ENCODE data around the gene GFOD2.

Gene GFOD2

DNA sequence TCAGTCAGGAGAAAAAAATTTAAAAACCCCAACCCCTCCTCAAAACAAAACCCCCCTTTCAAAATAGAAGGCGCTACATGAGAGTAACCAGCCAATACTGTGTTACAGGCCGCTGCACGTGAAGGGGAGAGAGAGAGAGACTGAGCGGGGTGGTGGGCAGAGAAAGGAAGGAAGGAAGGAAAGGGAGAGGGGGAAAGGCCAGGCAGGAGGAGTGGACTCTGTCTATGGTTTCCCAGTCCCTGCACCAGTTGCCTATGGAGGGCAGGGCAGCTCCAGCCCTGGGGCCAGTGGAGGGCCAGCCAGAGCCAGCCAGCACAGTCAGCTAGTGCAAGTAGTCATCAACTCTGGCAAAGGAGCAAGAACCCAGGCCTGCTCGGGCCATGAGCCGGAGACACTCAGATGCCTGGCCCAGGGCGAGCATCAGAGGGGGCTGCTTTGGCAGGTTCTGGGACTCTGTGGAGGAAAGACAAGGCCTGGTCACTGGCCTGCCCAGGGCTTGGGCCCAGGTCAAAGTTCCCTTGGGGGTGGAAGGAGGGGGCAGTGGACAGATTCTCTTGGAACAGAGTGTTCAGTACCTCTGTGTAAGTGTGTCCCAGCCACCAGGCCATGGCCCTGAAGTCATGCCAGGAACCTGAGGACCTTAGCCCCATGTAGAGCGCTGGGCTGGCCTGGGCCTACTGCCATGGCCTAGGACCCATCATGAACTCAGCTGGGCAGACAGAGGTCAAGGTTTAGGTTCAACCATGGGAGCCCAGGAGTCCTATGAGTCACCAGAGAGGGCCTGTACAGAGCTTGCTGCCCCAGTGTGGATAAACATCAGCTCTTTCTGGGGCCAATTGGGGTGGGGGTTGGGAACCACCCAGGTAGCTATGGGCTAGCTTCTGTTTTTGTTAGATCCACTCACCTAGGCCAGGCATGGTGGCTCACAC, 7.3 kb upstream of the GFOD2 start:
- Mint-ChIP-seq H3K27ac (no peak overlapping the region), H3K9me3 (no peaks in the 10 kb centered on the region), H3K27me3 (ENCODE audit: low read depth) (no peaks in the 10 kb centered on the region), H3K36me3 (ENCODE audit: low read depth) (peaks cover 20% of the 10 kb centered on the region), H3K4me3 (no peak overlapping the region), H3K4me1 (ENCODE audit: low read depth) (no peaks in the 10 kb centered on the region)

DNA sequence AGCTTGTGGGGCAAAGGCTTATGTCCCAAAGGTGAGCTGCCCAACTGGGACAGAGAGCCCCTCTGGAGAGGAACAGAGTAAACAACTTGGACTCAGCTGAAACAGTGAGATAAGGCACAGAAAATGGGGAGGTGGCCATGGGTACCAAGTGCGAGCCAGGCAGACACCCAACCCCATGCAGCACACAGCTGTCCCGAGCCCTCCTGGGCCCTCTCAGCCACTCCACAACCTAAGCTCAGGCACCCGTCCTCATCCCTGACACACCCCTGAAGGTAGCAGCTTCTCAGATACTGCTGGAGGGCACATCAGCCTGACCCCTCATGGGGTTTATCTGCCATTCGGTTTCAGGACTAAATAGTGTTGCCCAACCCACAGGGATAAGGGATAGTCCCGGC, 4.8 kb upstream of the GFOD2 start:
- Mint-ChIP-seq H3K9me3 (no peaks in the 10 kb centered on the region), H3K36me3 (ENCODE audit: low read depth) (peaks cover 9% of the 10 kb centered on the region), H3K4me3 (no peak overlapping the region), H3K27me3 (ENCODE audit: low read depth) (no peaks in the 10 kb centered on the region), H3K4me1 (ENCODE audit: low read depth) (peaks cover 14% of the 10 kb centered on the region), H3K27ac (no peak overlapping the region)

DNA sequence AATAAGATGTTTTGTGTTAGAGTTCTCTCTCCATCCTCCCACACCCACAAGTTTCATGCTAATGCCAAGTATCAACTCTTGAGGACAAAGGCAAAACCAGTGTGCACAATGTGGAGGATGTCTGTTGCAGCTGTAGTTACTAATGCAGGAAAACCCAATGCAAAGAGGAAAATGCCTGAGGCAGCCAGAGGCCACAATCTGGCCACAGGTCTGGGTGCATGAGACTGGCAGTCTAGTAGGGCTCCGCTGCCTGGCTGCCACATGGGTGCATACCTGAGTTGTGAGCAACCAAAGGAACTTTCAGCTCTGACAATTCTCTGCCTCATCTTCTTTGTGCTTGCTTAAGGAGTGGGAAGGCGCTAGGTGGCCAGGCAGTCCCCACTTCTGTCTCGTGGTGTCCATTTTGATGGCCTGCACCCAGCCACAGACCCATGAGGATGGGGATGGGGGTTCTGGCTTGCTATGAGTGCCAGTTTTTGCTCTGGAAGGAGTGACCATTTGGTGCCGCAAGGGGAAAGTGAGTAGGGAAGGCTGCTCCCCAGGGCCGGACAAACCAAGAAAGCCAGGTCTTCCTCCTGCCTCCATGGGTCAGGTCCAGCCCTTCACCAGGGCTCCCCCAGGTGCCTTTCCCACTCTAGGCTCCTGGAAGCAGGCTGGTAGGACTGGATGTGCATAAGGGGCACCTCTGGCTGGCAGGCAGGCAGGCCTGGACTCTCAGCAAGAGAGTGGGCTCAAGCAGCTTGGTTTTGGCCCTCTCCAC, 4.2 kb upstream of the GFOD2 start:
- no peak overlapping the region for H3K27ac Mint-ChIP-seq
- no peak overlapping the region for H3K4me3 Mint-ChIP-seq
- H3K27me3 Mint-ChIP-seq (ENCODE audit: low read depth) = no peaks in the 10 kb centered on the region
- H3K36me3 Mint-ChIP-seq (ENCODE audit: low read depth) = peaks cover 8% of the 10 kb centered on the region
- H3K9me3 Mint-ChIP-seq = no peaks in the 10 kb centered on the region
- H3K4me1 Mint-ChIP-seq (ENCODE audit: low read depth) = peaks cover 18% of the 10 kb centered on the region

DNA sequence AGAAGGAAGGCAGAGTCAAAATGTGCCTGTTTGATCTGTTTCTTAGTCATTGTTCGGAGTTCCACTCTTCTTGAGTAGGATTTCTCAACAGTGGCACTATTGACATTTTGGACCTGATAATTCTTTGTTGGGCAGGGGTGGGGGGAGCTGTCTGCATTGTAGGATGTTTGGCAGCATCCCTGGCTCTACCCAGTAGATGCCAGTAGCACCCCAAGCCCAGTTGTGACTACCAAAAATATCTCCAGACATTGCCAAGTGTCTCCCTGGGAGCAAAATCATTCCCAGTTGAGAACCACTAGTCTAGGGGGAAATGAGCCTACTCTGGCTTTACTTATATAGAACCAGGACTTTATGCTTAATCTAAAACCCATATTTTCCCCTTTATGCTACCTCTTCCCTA, 1.1 kb upstream of the GFOD2 start:
- peaks cover 4% of the 10 kb centered on the region for H3K36me3 Mint-ChIP-seq (ENCODE audit: low read depth)
- no peaks in the 10 kb centered on the region for H3K9me3 Mint-ChIP-seq
- H3K4me3 Mint-ChIP-seq = peak overlapping the region; percentile 96
- no peaks in the 10 kb centered on the region for H3K27me3 Mint-ChIP-seq (ENCODE audit: low read depth)
- peaks cover 29% of the 10 kb centered on the region for H3K4me1 Mint-ChIP-seq (ENCODE audit: low read depth)
- H3K27ac Mint-ChIP-seq = peak overlapping the region; percentile 94

DNA sequence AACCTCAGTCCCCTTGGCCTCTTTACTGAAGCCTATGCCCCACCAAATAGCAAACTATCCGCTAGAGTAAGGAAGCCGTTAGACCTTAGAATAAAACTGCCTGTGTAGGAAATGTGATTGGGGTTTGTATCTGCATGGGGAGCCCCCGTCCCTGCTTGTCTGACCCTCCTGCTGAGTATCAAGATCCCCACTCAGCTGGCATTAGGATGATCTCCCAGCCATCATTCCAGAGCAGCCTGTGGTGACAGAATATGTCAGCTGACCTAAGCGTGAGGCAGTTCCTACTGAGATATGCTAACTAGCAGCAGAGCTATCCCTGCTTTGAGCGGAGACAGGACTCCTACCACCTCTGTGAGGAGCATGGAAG, 645 bp upstream of the GFOD2 start:
- H3K4me1 Mint-ChIP-seq (ENCODE audit: low read depth) = peaks cover 29% of the 10 kb centered on the region
- peak overlapping the region; percentile 94 for H3K27ac Mint-ChIP-seq
- H3K36me3 Mint-ChIP-seq (ENCODE audit: low read depth) = peaks cover 2% of the 10 kb centered on the region
- H3K9me3 Mint-ChIP-seq = no peaks in the 10 kb centered on the region
- peak overlapping the region; percentile 96 for H3K4me3 Mint-ChIP-seq
- no peaks in the 10 kb centered on the region for H3K27me3 Mint-ChIP-seq (ENCODE audit: low read depth)

DNA sequence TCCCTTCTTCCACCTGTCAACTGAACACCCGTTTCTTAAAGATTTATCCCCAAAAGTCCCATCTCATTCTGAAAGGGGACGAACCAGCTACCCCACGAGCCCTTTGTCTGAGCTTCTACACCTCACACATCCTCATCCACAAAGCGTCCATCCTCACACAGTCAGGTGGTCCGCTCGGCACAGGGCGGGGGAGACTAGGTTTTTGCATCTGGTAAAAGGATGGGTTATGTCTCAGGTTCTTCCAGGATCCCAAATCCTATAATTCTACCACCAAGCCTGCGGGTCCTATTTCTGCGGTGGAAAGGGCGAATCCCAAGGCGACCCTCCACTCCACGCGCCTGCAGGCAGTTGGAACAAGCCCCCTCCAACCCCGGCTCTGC, 458 bp downstream of the GFOD2 start:
- peak overlapping the region; percentile 56 for H3K27ac Mint-ChIP-seq
- peaks cover 29% of the 10 kb centered on the region for H3K4me1 Mint-ChIP-seq (ENCODE audit: low read depth)
- H3K4me3 Mint-ChIP-seq = peak overlapping the region; percentile 96
- peaks cover 2% of the 10 kb centered on the region for H3K36me3 Mint-ChIP-seq (ENCODE audit: low read depth)
- H3K27me3 Mint-ChIP-seq (ENCODE audit: low read depth) = no peaks in the 10 kb centered on the region
- no peaks in the 10 kb centered on the region for H3K9me3 Mint-ChIP-seq

DNA sequence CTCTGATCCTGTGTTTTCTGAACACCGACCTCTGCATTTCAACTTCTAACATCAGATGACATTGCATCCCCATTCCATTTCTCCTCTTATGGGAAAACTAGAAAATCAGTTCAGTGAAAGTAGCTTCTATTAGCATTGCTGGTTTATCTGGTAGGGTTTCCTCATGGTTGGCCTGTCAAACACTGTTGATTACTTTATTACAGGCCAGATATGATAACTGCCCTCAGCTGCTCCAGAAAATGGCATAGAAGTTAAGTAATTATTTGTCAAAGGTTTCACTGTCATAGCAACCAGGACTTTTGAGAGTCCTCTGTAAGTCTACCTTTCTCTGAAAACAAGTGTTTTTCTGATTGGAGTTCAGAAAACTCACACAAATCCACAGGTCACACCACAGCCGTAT, 3.0 kb downstream of the GFOD2 start:
- H3K9me3 Mint-ChIP-seq = no peaks in the 10 kb centered on the region
- H3K36me3 Mint-ChIP-seq (ENCODE audit: low read depth) = peaks cover 2% of the 10 kb centered on the region
- H3K4me3 Mint-ChIP-seq = no peak overlapping the region
- no peak overlapping the region for H3K27ac Mint-ChIP-seq
- H3K27me3 Mint-ChIP-seq (ENCODE audit: low read depth) = no peaks in the 10 kb centered on the region
- H3K4me1 Mint-ChIP-seq (ENCODE audit: low read depth) = peaks cover 33% of the 10 kb centered on the region

DNA sequence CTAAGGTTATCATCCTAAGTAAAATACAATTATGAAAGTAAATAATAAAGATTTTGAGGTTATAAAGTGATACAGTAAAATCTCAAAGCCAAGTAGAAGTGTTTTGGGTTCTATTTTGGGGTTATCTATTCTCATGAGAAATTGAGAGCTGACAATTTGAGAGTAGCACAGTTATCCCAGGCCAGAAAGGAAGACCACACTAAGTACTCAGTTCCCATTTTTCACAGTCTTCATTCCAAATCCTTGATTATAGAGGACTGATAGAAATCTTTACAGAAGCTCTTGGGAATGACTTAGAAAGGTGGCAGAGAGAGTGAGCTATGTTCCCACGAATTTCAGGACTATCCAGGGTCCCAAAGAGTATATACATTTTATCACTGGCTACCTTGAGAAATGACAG, 4.6 kb downstream of the GFOD2 start:
- H3K4me1 Mint-ChIP-seq (ENCODE audit: low read depth) = peaks cover 20% of the 10 kb centered on the region
- peaks cover 2% of the 10 kb centered on the region for H3K36me3 Mint-ChIP-seq (ENCODE audit: low read depth)
- no peak overlapping the region for H3K4me3 Mint-ChIP-seq
- no peaks in the 10 kb centered on the region for H3K9me3 Mint-ChIP-seq
- H3K27ac Mint-ChIP-seq = no peak overlapping the region
- no peaks in the 10 kb centered on the region for H3K27me3 Mint-ChIP-seq (ENCODE audit: low read depth)

DNA sequence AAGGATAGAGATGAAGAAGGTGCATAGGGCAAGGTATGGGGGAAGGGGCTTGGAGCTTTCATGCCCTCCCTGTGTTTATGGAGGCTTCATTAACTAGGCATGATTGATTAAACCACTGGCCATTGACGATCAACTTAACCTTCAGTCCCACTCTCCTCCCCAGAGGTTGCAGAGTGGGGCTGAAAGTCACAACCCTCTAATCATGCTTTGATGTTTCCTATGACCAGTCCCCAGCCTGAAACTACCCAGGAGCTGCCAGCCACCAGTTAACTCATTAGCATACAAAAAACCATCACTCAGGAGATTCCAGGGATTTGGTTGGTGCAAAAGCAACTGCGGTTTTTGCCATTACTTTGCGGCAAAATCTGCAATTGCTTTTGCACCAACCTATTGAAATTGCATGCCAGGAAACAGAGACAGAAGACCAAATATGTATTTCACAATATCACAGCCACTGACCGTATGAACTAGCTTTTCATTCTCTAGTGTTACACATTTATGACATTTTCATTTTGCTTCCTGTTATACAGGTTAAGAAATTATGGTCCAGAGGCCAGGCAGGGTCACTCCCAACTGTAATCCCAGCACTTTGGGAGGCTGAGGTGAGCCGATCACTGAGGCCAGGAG, 5.4 kb downstream of the GFOD2 start:
- peaks cover 20% of the 10 kb centered on the region for H3K4me1 Mint-ChIP-seq (ENCODE audit: low read depth)
- peaks cover 2% of the 10 kb centered on the region for H3K36me3 Mint-ChIP-seq (ENCODE audit: low read depth)
- H3K27me3 Mint-ChIP-seq (ENCODE audit: low read depth) = no peaks in the 10 kb centered on the region
- no peak overlapping the region for H3K27ac Mint-ChIP-seq
- H3K9me3 Mint-ChIP-seq = no peaks in the 10 kb centered on the region
- H3K4me3 Mint-ChIP-seq = no peak overlapping the region

DNA sequence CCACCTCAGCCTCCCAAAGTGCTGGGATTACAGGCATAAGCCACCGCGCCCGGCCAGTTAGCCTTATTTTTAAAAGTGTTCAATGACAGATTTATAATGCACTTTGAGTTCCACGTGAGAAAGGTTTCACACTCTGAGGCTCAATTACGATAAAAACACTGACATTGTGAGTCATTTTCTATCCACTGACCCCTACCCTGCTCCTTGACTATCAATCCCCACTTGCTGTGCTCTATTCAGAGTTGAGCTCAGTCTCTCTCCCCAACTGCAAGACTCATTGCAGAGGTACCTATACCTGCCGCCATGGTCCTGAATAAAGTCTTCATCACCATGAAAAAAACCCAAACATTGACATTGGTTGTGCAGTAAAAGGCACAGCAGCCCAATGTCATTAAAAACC, 8.5 kb downstream of the GFOD2 start:
- no peaks in the 10 kb centered on the region for H3K9me3 Mint-ChIP-seq
- H3K4me3 Mint-ChIP-seq = no peak overlapping the region
- H3K36me3 Mint-ChIP-seq (ENCODE audit: low read depth) = peaks cover 2% of the 10 kb centered on the region

DNA sequence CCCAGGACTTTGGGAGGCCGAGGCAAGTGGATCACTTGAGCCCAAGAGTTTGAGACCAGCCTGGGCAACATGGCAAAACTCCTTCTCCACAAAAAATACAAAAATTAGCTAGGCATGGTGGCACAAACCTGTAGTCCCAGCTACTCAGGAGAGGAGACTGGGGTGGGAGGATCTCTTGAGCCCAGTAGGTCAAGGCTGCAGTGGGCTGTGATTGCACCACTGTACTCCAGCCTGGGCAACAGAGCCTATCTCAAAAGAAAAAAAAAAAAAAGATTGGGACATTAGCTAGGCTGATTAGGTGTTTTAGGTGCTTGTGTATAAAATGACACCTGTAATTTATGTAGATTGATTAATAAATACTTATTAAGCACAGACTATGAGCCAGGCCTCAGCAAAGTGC, 10.1 kb downstream of the GFOD2 start:
- peaks cover 5% of the 10 kb centered on the region for H3K4me1 Mint-ChIP-seq (ENCODE audit: low read depth)
- no peak overlapping the region for H3K27ac Mint-ChIP-seq
- no peaks in the 10 kb centered on the region for H3K9me3 Mint-ChIP-seq
- H3K4me3 Mint-ChIP-seq = no peak overlapping the region
- peaks cover 2% of the 10 kb centered on the region for H3K36me3 Mint-ChIP-seq (ENCODE audit: low read depth)
- no peaks in the 10 kb centered on the region for H3K27me3 Mint-ChIP-seq (ENCODE audit: low read depth)

More for the DNA sequence above, 8.5 kb downstream of the GFOD2 start:
- Mint-ChIP-seq H3K27me3 (ENCODE audit: low read depth) (no peaks in the 10 kb centered on the region), H3K4me1 (ENCODE audit: low read depth) (peaks cover 5% of the 10 kb centered on the region), H3K27ac (no peak overlapping the region)

DNA sequence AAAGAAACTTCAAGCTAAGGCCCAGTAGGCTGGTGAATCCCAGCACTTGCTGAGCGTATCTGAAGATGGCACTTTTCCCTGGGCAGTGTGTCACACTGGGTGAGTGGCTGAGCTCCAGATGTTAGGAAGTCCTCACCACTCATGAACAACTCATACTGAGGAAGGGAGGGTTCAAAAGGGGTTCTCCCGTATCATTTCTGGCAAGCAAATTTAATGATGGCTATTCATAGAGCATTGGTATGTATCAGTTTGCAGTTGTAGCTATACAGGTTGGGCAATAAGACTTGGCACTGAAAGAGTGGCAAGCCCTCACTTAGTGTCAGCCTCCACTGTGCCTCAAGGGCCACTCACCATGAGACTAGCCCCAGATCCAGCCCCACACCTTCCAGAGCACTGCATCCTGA, 10.7 kb downstream of the GFOD2 start:
- no peaks in the 10 kb centered on the region for H3K9me3 Mint-ChIP-seq
- H3K4me1 Mint-ChIP-seq (ENCODE audit: low read depth) = peaks cover 11% of the 10 kb centered on the region
- H3K27me3 Mint-ChIP-seq (ENCODE audit: low read depth) = no peaks in the 10 kb centered on the region
- H3K4me3 Mint-ChIP-seq = no peak overlapping the region
- peaks cover 2% of the 10 kb centered on the region for H3K36me3 Mint-ChIP-seq (ENCODE audit: low read depth)
- no peak overlapping the region for H3K27ac Mint-ChIP-seq

DNA sequence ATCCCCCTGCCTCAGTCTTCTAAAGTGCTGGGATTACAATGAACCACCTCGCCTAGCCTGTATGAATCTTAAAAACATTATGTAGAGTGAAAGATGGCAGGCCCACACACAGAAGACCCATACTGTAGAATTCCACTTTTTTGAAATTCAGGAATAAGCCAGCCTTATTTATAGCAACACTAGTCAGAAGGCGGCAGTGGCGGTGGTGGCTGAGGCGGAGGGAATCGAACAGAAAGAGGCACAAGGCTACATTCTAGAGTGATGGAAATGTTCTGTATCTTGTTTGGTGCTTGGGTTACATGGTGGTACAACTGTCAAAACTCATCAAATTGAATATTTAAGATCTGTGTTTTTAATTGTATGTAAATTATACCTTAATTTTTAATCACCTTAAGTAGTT, 11.3 kb downstream of the GFOD2 start:
- H3K36me3 Mint-ChIP-seq (ENCODE audit: low read depth) = peaks cover 2% of the 10 kb centered on the region
- H3K4me1 Mint-ChIP-seq (ENCODE audit: low read depth) = peaks cover 15% of the 10 kb centered on the region
- no peaks in the 10 kb centered on the region for H3K27me3 Mint-ChIP-seq (ENCODE audit: low read depth)
- H3K4me3 Mint-ChIP-seq = no peak overlapping the region
- no peaks in the 10 kb centered on the region for H3K9me3 Mint-ChIP-seq
- H3K27ac Mint-ChIP-seq = no peak overlapping the region

DNA sequence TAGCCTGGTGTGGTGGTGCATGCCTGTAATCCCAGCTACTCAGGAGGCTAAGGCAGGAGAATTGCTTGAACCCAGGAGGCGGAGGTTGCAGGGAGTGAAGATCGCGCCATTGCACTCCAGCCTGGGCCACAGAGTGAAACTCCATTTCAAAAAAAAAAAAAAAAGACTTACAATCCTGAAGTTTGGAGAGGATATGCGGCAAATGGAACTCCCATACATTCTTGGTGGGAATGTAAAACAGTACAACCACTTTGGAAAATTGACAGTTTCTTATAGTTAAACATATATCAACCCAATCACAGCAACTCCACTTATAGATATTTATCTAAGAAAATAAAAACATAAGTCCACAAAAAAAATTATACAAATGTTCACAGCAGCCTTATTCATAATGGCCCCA, 11.9 kb downstream of the GFOD2 start:
- Mint-ChIP-seq H3K4me3 (no peak overlapping the region), H3K27me3 (ENCODE audit: low read depth) (no peaks in the 10 kb centered on the region), H3K36me3 (ENCODE audit: low read depth) (peaks cover 2% of the 10 kb centered on the region), H3K9me3 (no peaks in the 10 kb centered on the region), H3K27ac (no peak overlapping the region), H3K4me1 (ENCODE audit: low read depth) (peaks cover 15% of the 10 kb centered on the region)

DNA sequence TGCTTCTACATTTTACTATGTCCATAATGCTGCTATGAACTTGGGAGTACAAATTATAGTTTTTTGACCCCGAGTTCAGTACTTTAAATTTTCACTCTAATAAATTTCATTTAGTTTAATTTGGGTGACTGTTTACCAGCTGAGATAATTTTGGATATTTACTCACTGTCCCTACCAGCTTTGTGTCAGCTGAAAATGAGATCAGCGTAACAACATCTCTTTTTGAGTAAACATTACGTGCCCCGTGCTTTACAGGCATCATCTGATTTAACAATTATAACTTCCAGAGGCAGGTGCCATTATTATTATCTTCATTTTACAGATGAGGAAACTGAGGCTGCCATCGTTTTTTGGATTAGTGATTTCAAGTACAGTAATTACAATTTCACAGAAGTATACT, 15.0 kb downstream of the GFOD2 start:
- H3K9me3 Mint-ChIP-seq = no peaks in the 10 kb centered on the region
- peaks cover 13% of the 10 kb centered on the region for H3K4me1 Mint-ChIP-seq (ENCODE audit: low read depth)
- no peaks in the 10 kb centered on the region for H3K27me3 Mint-ChIP-seq (ENCODE audit: low read depth)
- peaks cover 2% of the 10 kb centered on the region for H3K36me3 Mint-ChIP-seq (ENCODE audit: low read depth)
- no peak overlapping the region for H3K4me3 Mint-ChIP-seq
- H3K27ac Mint-ChIP-seq = peak overlapping the region; percentile 82
